Stomach smooth muscle (tissue), 2 donors: ENCODE results near the gene AQP2.

Experiments
- H3K27ac ChIP-seq: one replicate; pipeline ENCODE4 v1.7.0; 2013; ENCODE audit warnings: mild to moderate bottlenecking, low read length, inconsistent platforms
- H3K27me3 ChIP-seq, 2 donors: one replicate each; pipeline ENCODE4 v1.7.0; 2013; ENCODE audit warnings: low read length in 2 of 2; ENCODE audit not compliant: insufficient read depth in 2 of 2, control insufficient read depth in 1 of 2
- H3K36me3 ChIP-seq, 2 donors: one replicate each; pipeline ENCODE4 v1.7.0; 2013; ENCODE audit warnings: low read length in 2 of 2; ENCODE audit not compliant: control insufficient read depth in 2 of 2, insufficient read depth in 2 of 2
- H3K4me1 ChIP-seq: one replicate; pipeline ENCODE4 v1.7.0; 2013; ENCODE audit warnings: low read length; ENCODE audit not compliant: control insufficient read depth, insufficient read depth
- H3K4me3 ChIP-seq, 2 donors: one replicate each; pipeline ENCODE4 v1.7.0; 2013; ENCODE audit warnings: low read length in 2 of 2
- H3K9ac ChIP-seq, 2 donors: one replicate each; pipeline ENCODE4 v1.7.0; 2013; ENCODE audit warnings: low read length in 2 of 2, mild to moderate bottlenecking in 1 of 2
- H3K9me3 ChIP-seq, 2 donors: one replicate each; pipeline ENCODE4 v1.7.0; 2013; ENCODE audit warnings: low read length in 2 of 2; ENCODE audit not compliant: control insufficient read depth in 2 of 2
- donor health status: healthy.
- donor health status: Pancreatic carcinoma.

AQP2 gene

GRCh38 chr12:49949866-49950265 is 671 bp upstream of the AQP2 start:
- peaks cover 15 to 16% of the 10 kb centered on the region in 2 donors for H3K27me3 ChIP-seq
- no peak overlapping the region for H3K4me3 ChIP-seq

GRCh38 chr12:49951411-49952240 is 1.1 kb downstream of the AQP2 start:
- H3K27ac ChIP-seq, result no peak overlapping the region
- H3K9ac ChIP-seq, result no peak overlapping the region
- no peaks in the 10 kb centered on the region for H3K9me3 ChIP-seq
- H3K36me3 ChIP-seq, result no peaks in the 10 kb centered on the region
- peaks cover 26 to 27% of the 10 kb centered on the region in 2 donors for H3K27me3 ChIP-seq
- peaks cover 4% of the 10 kb centered on the region for H3K4me1 ChIP-seq
- no peak overlapping the region for H3K4me3 ChIP-seq

More at GRCh38 chr12:49949866-49950265, 671 bp upstream of the AQP2 start:
- H3K4me1 ChIP-seq, result no peaks in the 10 kb centered on the region
- H3K36me3 ChIP-seq, result no peaks in the 10 kb centered on the region
- no peak overlapping the region for H3K9ac ChIP-seq
- no peak overlapping the region for H3K27ac ChIP-seq
- no peaks in the 10 kb centered on the region for H3K9me3 ChIP-seq

GRCh38 chr12:49952391-49953055 is 2.0 kb downstream of the AQP2 start:
- Histone ChIP-seq H3K27me3 (peaks cover 28 to 33% of the 10 kb centered on the region in 2 donors), H3K9ac (no peak overlapping the region), H3K36me3 (no peaks in the 10 kb centered on the region), H3K27ac (no peak overlapping the region), H3K4me3 (no peak overlapping the region), H3K4me1 (peaks cover 4% of the 10 kb centered on the region), H3K9me3 (no peaks in the 10 kb centered on the region)

GRCh38 chr12:49953151-49953550 is 2.6 kb downstream of the AQP2 start:
- Histone ChIP-seq H3K27me3 (peaks cover 31 to 40% of the 10 kb centered on the region in 2 donors), H3K9ac (no peak overlapping the region), H3K4me1 (peaks cover 4% of the 10 kb centered on the region), H3K36me3 (no peaks in the 10 kb centered on the region), H3K4me3 (no peak overlapping the region), H3K27ac (no peak overlapping the region), H3K9me3 (no peaks in the 10 kb centered on the region)

- Histone ChIP-seq H3K27me3 (peaks cover 41 to 49% of the 10 kb centered on the region in 2 donors), H3K9ac (no peak overlapping the region), H3K27ac (no peak overlapping the region), H3K4me1 (peaks cover 4% of the 10 kb centered on the region), H3K36me3 (no peaks in the 10 kb centered on the region), H3K9me3 (no peaks in the 10 kb centered on the region), H3K4me3 (no peak overlapping the region)
Measured at GRCh38 chr12:49953961-49954846, 3.7 kb downstream of the AQP2 start.

GRCh38 chr12:49954863-49955830 is 4.6 kb downstream of the AQP2 start:
- Histone ChIP-seq H3K27ac (no peak overlapping the region), H3K9ac (no peak overlapping the region), H3K36me3 (no peaks in the 10 kb centered on the region), H3K9me3 (no peaks in the 10 kb centered on the region), H3K4me1 (peaks cover 4% of the 10 kb centered on the region), H3K4me3 (no peak overlapping the region), H3K27me3 (peaks cover 49 to 58% of the 10 kb centered on the region in 2 donors)

GRCh38 chr12:49955899-49956662 is 5.5 kb downstream of the AQP2 start:
- Histone ChIP-seq H3K36me3 (no peaks in the 10 kb centered on the region), H3K9me3 (no peaks in the 10 kb centered on the region), H3K4me3 (no peak overlapping the region), H3K4me1 (peaks cover 6% of the 10 kb centered on the region), H3K9ac (no peak overlapping the region), H3K27me3 (peaks cover 57 to 68% of the 10 kb centered on the region in 2 donors), H3K27ac (no peak overlapping the region)

- peaks cover 55 to 71% of the 10 kb centered on the region in 2 donors for H3K27me3 ChIP-seq
- no peaks in the 10 kb centered on the region for H3K9me3 ChIP-seq
- H3K4me1 ChIP-seq, result peaks cover 10% of the 10 kb centered on the region
- H3K27ac ChIP-seq, result no peak overlapping the region
- H3K9ac ChIP-seq, result no peak overlapping the region
- H3K36me3 ChIP-seq, result no peaks in the 10 kb centered on the region
- no peak overlapping the region for H3K4me3 ChIP-seq
Measured at GRCh38 chr12:49956663-49957569, 6.4 kb downstream of the AQP2 start.

- H3K27me3 ChIP-seq, result peaks cover 55 to 71% of the 10 kb centered on the region in 2 donors
- no peaks in the 10 kb centered on the region for H3K36me3 ChIP-seq
- no peak overlapping the region for H3K4me3 ChIP-seq
- H3K9ac ChIP-seq, result no peak overlapping the region
- no peak overlapping the region for H3K27ac ChIP-seq
- H3K4me1 ChIP-seq, result peaks cover 10% of the 10 kb centered on the region
- no peaks in the 10 kb centered on the region for H3K9me3 ChIP-seq
Measured at GRCh38 chr12:49957570-49957967, 7.0 kb downstream of the AQP2 start.
